GM19463 (cell line): Measurements from ENCODE around the gene CCDC70.
"Not testable (repeated sequence)": the region's sequence is repeated elsewhere in the genome, so short reads cannot be mapped to it uniquely, and the experiment has no call there.

Experiments used
- ATAC-seq: cut with Tn5 transposase; IDR thresholded peaks from one replicate; pipeline ENCODE4 v1.9.1; 2021; ENCODE audit warnings: mild to moderate bottlenecking, moderate library complexity; ENCODE audit not compliant: unreplicated experiment

Gene CCDC70

DNA sequence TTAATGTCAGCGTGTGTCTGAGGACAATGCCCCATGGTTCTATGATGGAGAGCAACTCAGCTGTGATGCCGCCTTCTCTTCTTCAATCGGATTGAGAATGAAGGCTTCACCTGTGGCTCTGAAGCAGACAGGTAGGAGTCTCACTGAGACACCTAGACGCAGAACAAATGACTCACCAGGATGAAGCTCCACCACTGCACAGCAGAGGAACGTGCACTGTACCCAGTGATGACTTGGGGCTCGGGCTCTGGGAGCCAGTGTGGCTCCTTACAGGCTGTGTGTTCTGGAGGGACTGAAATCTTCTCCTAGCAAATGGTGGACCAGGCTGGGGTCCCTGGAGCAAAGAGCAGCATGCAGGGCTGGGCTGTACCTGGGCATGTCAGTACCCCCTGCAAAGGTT lies 44.0 kb downstream of the CCDC70 start:
- ATAC-seq = no peak

DNA sequence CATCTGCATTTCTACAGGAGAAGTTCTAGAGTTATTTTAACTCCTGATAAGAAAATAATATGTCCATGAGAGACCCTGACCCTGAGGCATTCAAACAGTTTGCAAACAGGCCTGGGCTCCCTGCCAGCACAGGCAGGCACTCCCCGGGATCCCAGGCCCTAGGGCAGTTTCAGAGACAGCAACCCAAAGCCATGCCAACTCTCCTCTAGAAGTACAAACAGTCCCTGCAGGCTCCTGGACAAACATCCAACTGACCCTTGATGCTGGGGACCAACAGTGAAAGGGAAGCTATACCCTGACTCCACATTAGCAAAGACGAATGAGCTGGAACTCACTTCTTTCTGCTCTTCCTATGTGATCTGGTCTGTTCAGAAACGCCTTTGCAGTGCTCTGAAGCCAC lies 44.8 kb downstream of the CCDC70 start:
- ATAC-seq = no peak

GRCh38 chr13:51907040-51907732 lies 45.4 kb downstream of the CCDC70 start:
- no peak for ATAC-seq

DNA sequence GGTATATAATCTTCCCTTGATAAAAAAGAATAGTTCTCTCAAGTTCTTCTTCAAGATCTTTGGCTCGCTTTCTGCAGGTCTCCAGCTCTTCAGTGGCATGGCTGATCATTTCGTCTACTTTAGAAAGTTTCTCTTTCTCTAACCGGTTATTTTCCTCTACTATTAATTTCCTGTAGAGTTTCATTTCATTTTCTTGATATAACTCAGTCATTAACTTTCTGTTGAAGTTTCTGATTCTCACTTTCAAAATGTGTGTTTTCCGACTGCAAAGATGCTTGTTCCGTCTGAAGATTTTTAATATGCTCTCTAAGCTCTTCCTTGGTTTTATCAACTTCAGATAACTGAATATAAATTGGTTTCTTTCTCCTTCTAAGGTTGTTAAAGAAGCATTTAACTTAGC lies 47.5 kb downstream of the CCDC70 start:
- not testable (repeated sequence) for ATAC-seq

DNA sequence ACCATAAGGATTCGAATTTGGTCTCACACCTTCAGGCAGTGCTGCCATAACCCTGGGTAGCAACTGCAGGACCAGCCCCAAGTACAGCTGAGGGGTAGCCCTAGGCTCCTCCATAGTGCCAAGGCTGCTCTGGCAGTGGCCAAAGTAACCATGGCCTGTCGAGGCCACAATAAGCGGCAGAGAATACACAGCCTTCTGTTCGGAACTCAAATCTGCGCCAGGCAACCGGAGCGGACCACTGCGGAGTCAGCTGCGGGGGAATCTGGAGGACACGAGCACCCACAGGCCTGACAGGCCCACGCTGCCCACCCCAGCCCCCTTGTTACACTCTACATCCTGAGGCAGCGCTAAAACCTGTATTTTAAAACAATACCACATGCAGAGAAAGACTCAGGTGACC lies 48.7 kb downstream of the CCDC70 start:
- no peak for ATAC-seq

GRCh38 chr13:51912091-51912490 lies 50.3 kb downstream of the CCDC70 start:
- ATAC-seq = no peak

GRCh38 chr13:51912511-51913225 lies 50.9 kb downstream of the CCDC70 start:
- no peak for ATAC-seq

GRCh38 chr13:51913421-51914136 lies 51.8 kb downstream of the CCDC70 start:
- no peak for ATAC-seq

- ATAC-seq = no peak
Measured at GRCh38 chr13:51914137-51914493, 52.3 kb downstream of the CCDC70 start.
